GM23248 (cell line): Measurements from ENCODE around the gene MAP3K10.
"Not testable (repeated sequence)": the region's sequence is repeated elsewhere in the genome, so short reads cannot be mapped to it uniquely, and the experiment has no call there.

ENCODE experiments used
- EZH2 ChIP-seq: fragments of 200-600 bp; sonication (generic); IDR thresholded peaks from 2 replicates; pipeline ENCODE4 v1.6.1; 2018; ENCODE audit warnings: antibody characterized with exemption, mild to moderate bottlenecking; ENCODE audit not compliant: insufficient read depth, poor library complexity, severe bottlenecking
- EZH2phosphoT487 ChIP-seq: fragments of 200-600 bp; sonication (generic); IDR thresholded peaks from 2 replicates; pipeline ENCODE4 v1.6.1; 2018; ENCODE audit warnings: antibody characterized with exemption, moderate library complexity, mild to moderate bottlenecking, low read depth; ENCODE audit not compliant: insufficient read depth

DNA sequence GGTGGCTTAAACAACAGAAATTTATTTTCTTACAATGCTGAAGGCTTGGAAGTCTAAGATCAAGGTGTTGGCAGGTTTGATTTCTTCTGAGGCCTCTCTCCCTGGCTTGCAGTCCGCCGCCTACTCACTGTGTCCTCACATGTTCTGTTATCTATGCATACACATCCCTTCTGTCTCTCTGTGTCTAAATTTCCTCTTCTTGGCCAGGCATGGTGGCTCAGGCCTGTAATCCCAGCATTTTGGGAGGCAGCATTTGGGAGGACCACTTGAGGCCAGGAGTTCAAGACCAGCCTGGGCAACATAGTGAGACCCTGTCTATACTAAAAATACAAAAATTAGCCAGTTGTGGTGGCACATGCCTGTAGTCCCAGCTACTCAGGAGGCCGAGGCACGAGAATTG, 19.9 kb upstream of the MAP3K10 start:
- TF ChIP-seq EZH2, EZH2phosphoT487: not testable (repeated sequence)
